Fibroblast of the conjunctiva (primary cell): ENCODE data around the gene ERBB2.

Experiments used
- DNase-seq: peaks from one replicate; pipeline ENCODE4 v3.0.0-alpha.2; 2010; ENCODE audit warnings: low read depth

ERBB2 gene

GRCh38 chr17:39665642-39666224 is 34.1 kb upstream of the ERBB2 start:
- no peak for DNase-seq

GRCh38 chr17:39666231-39666600 is 33.6 kb upstream of the ERBB2 start:
- DNase-seq = no peak

GRCh38 chr17:39666601-39667261 is 33.1 kb upstream of the ERBB2 start:
- DNase-seq = no peak

- DNase-seq = no peak
Observed at GRCh38 chr17:39667262-39667944, 32.5 kb upstream of the ERBB2 start.

GRCh38 chr17:39667945-39668924 is 31.6 kb upstream of the ERBB2 start, which contains the start of gene PNMT:
PNMT (plus strand) TSS chr17:39668453; CDS start chr17:39668476, 23 bp downstream.
- peak; percentile 16 for DNase-seq

- no peak for DNase-seq
Observed at GRCh38 chr17:39669897-39670735, 29.7 kb upstream of the ERBB2 start.

- no peak for DNase-seq
Observed at GRCh38 chr17:39670746-39671145, 29.1 kb upstream of the ERBB2 start.

GRCh38 chr17:39671651-39672521 is 28.0 kb upstream of the ERBB2 start:
- DNase-seq = no peak

- DNase-seq = no peak
Observed at GRCh38 chr17:39672522-39673334, 27.1 kb upstream of the ERBB2 start.

GRCh38 chr17:39673335-39674081 is 26.4 kb upstream of the ERBB2 start:
- no peak for DNase-seq

- DNase-seq = no peak
Observed at GRCh38 chr17:39674179-39674578, 25.7 kb upstream of the ERBB2 start.

GRCh38 chr17:39674702-39675389 is 25.0 kb upstream of the ERBB2 start:
- no peak for DNase-seq

GRCh38 chr17:39675390-39676082 is 24.3 kb upstream of the ERBB2 start:
- no peak for DNase-seq

GRCh38 chr17:39676198-39676819 is 23.6 kb upstream of the ERBB2 start:
- no peak for DNase-seq

- no peak for DNase-seq
Observed at GRCh38 chr17:39677072-39677471, 22.8 kb upstream of the ERBB2 start.

- DNase-seq = no peak
Observed at GRCh38 chr17:39677542-39678339, 22.1 kb upstream of the ERBB2 start.
